ACC112 (cell line): ENCODE measurements around the gene TTC33.

ENCODE experiments used
- H2AFZ ChIP-seq: fragments of 200-600 bp; sonication (generic); one replicate; pipeline ENCODE4 v1.6.0; 2017; ENCODE audit warnings: antibody characterized with exemption, low read length; ENCODE audit not compliant: unreplicated experiment
- H3K27ac ChIP-seq: fragments of 200-600 bp; sonication (generic); 2 replicates; pipeline ENCODE4 v1.5.1; 2014; ENCODE audit warnings: low read depth, mild to moderate bottlenecking, antibody characterized with exemption, low read length, moderate library complexity
- H3K27me3 ChIP-seq: fragments of 200-600 bp; sonication (generic); 2 replicates; pipeline ENCODE4 v1.6.1; 2014; ENCODE audit warnings: mild to moderate bottlenecking, antibody characterized with exemption, low read length, moderate library complexity, mixed read lengths; ENCODE audit not compliant: insufficient read depth
- H3K36me3 ChIP-seq: fragments of 200-600 bp; sonication (generic); 2 replicates; pipeline ENCODE4 v1.6.1; 2016; ENCODE audit warnings: mild to moderate bottlenecking, antibody characterized with exemption, low read length, moderate library complexity, mixed read lengths; ENCODE audit not compliant: insufficient read depth
- H3K4me1 ChIP-seq: fragments of 200-600 bp; sonication (generic); one replicate; pipeline ENCODE4 v1.6.1; 2016; ENCODE audit warnings: low read length, mixed read lengths; ENCODE audit not compliant: insufficient read depth, unreplicated experiment, control insufficient read depth
- H3K4me3 ChIP-seq: fragments of 200-600 bp; sonication (generic); 2 replicates; pipeline ENCODE4 v1.5.1; 2014; ENCODE audit warnings: mild to moderate bottlenecking, low read depth, low read length
- H3K79me2 ChIP-seq: fragments of 200-600 bp; sonication (generic); one replicate; pipeline ENCODE4 v1.6.0; 2016; ENCODE audit warnings: low read length; ENCODE audit not compliant: control insufficient read depth, unreplicated experiment, insufficient read depth

The TTC33 gene

GRCh38 chr5:40779561-40779960 is 23.8 kb upstream of the TTC33 start:
- Histone ChIP-seq H3K27ac (no peak overlapping the region), H3K4me1 (peaks cover 30% of the 10 kb centered on the region), H3K36me3 (peaks cover 18% of the 10 kb centered on the region), H3K27me3 (no peaks in the 10 kb centered on the region), H3K79me2 (peaks cover 78% of the 10 kb centered on the region), H3K4me3 (no peak overlapping the region), H2AFZ (no peak overlapping the region)

GRCh38 chr5:40778133-40778532 is 22.4 kb upstream of the TTC33 start:
- Histone ChIP-seq H3K4me1 (peaks cover 30% of the 10 kb centered on the region), H3K27me3 (no peaks in the 10 kb centered on the region), H2AFZ (no peak overlapping the region), H3K36me3 (peaks cover 24% of the 10 kb centered on the region), H3K4me3 (no peak overlapping the region), H3K27ac (no peak overlapping the region), H3K79me2 (peaks cover 65% of the 10 kb centered on the region)

GRCh38 chr5:40776658-40776977 is 20.9 kb upstream of the TTC33 start:
- Histone ChIP-seq H2AFZ (no peak overlapping the region), H3K4me1 (peaks cover 16% of the 10 kb centered on the region), H3K36me3 (peaks cover 29% of the 10 kb centered on the region), H3K27me3 (no peaks in the 10 kb centered on the region), H3K27ac (no peak overlapping the region), H3K4me3 (no peak overlapping the region), H3K79me2 (peaks cover 51% of the 10 kb centered on the region)

- Histone ChIP-seq H3K4me1 (peaks cover 11% of the 10 kb centered on the region), H3K27me3 (no peaks in the 10 kb centered on the region), H3K79me2 (peaks cover 45% of the 10 kb centered on the region), H3K27ac (no peak overlapping the region), H2AFZ (no peak overlapping the region), H3K36me3 (peaks cover 32% of the 10 kb centered on the region), H3K4me3 (no peak overlapping the region)
These were observed 20.3 kb upstream of the TTC33 start for GRCh38 chr5:40775846-40776657.

GRCh38 chr5:40775085-40775845 is 19.5 kb upstream of the TTC33 start:
- H3K79me2 ChIP-seq, result peaks cover 37% of the 10 kb centered on the region
- peaks cover 32% of the 10 kb centered on the region for H3K36me3 ChIP-seq
- no peak overlapping the region for H3K27ac ChIP-seq
- no peak overlapping the region for H2AFZ ChIP-seq
- no peaks in the 10 kb centered on the region for H3K27me3 ChIP-seq
- no peak overlapping the region for H3K4me3 ChIP-seq
- peaks cover 8% of the 10 kb centered on the region for H3K4me1 ChIP-seq

- Histone ChIP-seq H3K4me1 (peaks cover 8% of the 10 kb centered on the region), H3K4me3 (no peak overlapping the region), H2AFZ (no peak overlapping the region), H3K27ac (no peak overlapping the region), H3K36me3 (peaks cover 32% of the 10 kb centered on the region), H3K27me3 (no peaks in the 10 kb centered on the region), H3K79me2 (peaks cover 31% of the 10 kb centered on the region)
These were observed 18.9 kb upstream of the TTC33 start for GRCh38 chr5:40774623-40775022.

GRCh38 chr5:40770764-40771163 is 15.0 kb upstream of the TTC33 start:
- no peak overlapping the region for H3K27ac ChIP-seq
- no peaks in the 10 kb centered on the region for H3K4me1 ChIP-seq
- peaks cover 2% of the 10 kb centered on the region for H3K79me2 ChIP-seq
- no peak overlapping the region for H3K4me3 ChIP-seq
- H3K36me3 ChIP-seq, result peaks cover 49% of the 10 kb centered on the region
- H3K27me3 ChIP-seq, result no peaks in the 10 kb centered on the region
- no peak overlapping the region for H2AFZ ChIP-seq

- H3K4me1 ChIP-seq, result no peaks in the 10 kb centered on the region
- H3K4me3 ChIP-seq, result no peak overlapping the region
- no peak overlapping the region for H3K27ac ChIP-seq
- no peaks in the 10 kb centered on the region for H3K27me3 ChIP-seq
- no peak overlapping the region for H2AFZ ChIP-seq
- peaks cover 45% of the 10 kb centered on the region for H3K36me3 ChIP-seq
- H3K79me2 ChIP-seq, result peaks cover 3% of the 10 kb centered on the region
These were observed 6.9 kb upstream of the TTC33 start for GRCh38 chr5:40762705-40763104.

GRCh38 chr5:40757400-40757799 is 1.6 kb upstream of the TTC33 start:
- Histone ChIP-seq H3K36me3 (peaks cover 5% of the 10 kb centered on the region; the same call in 1 of the 2 replicates), H3K27me3 (no peaks in the 10 kb centered on the region), H3K4me3 (no peak overlapping the region), H3K27ac (no peak overlapping the region), H2AFZ (no peak overlapping the region), H3K79me2 (peaks cover 21% of the 10 kb centered on the region), H3K4me1 (peaks cover 8% of the 10 kb centered on the region)

GRCh38 chr5:40755093-40755406 is 711 bp downstream of the TTC33 start:
- Histone ChIP-seq H3K4me1 (peaks cover 8% of the 10 kb centered on the region), H3K79me2 (peaks cover 31% of the 10 kb centered on the region), H3K36me3 (no peaks in the 10 kb centered on the region), H3K27me3 (no peaks in the 10 kb centered on the region), H3K27ac (peak overlapping the region; percentile 66), H3K4me3 (peak overlapping the region; percentile 87), H2AFZ (peak overlapping the region; percentile 63)
